ENCODE results near the gene CAMK2D. TPM values are rescaled to one million over a fixed set of nuclear protein-coding genes. Genes with fewer than 3 reads are reported as not detected.

Gene CAMK2D
- total and polyA plus RNA-seq, 7 donors: 41.2 to 183 (median 83.8) TPM

- no peaks in the 10 kb centered on the region for H3K27me3 ChIP-seq (ENCODE audit: insufficient read depth in 3 of 3, low read length in 2 of 3)
- no peak overlapping the region for H3K27ac ChIP-seq
- ATAC-seq (peak in 1 of 4 donors; percentile 40), DNase-seq (no peak)
- intact Hi-C loops (cut with DNase I): no loop called here
- TF ChIP-seq, protein P1, sequence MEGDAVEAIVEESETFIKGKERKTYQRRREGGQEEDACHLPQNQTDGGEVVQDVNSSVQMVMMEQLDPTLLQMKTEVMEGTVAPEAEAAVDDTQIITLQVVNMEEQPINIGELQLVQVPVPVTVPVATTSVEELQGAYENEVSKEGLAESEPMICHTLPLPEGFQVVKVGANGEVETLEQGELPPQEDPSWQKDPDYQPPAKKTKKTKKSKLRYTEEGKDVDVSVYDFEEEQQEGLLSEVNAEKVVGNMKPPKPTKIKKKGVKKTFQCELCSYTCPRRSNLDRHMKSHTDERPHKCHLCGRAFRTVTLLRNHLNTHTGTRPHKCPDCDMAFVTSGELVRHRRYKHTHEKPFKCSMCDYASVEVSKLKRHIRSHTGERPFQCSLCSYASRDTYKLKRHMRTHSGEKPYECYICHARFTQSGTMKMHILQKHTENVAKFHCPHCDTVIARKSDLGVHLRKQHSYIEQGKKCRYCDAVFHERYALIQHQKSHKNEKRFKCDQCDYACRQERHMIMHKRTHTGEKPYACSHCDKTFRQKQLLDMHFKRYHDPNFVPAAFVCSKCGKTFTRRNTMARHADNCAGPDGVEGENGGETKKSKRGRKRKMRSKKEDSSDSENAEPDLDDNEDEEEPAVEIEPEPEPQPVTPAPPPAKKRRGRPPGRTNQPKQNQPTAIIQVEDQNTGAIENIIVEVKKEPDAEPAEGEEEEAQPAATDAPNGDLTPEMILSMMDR (IDR thresholded peaks at IDR 0.05): no peak
- H3K4me1 ChIP-seq: peaks cover 15% of the 10 kb centered on the region
- no peak overlapping the region for H3K4me3 ChIP-seq
- 68 to 81% (median 80%) methylated on average over 2 of the region's 2 CpGs for WGBS, 3 donors
- no peaks in the 10 kb centered on the region for H3K9me3 ChIP-seq
- H3K36me3 ChIP-seq (ENCODE audit: insufficient read depth in 1 of 2, low read depth in 1 of 2): peaks cover 0 to 9% of the 10 kb centered on the region in 2 donors
Observed at GRCh38 chr4:113604955-113605354, 156.6 kb downstream of the CAMK2D start.

GRCh38 chr4:113603911-113604310 is 157.6 kb downstream of the CAMK2D start:
- intact Hi-C loops (cut with DNase I): no loop called here
- Histone ChIP-seq H3K36me3 (ENCODE audit: insufficient read depth in 1 of 2, low read depth in 1 of 2) (peaks cover 0 to 9% of the 10 kb centered on the region in 2 donors), H3K4me1 (peaks cover 21% of the 10 kb centered on the region), H3K9me3 (no peaks in the 10 kb centered on the region), H3K27me3 (ENCODE audit: insufficient read depth in 3 of 3, low read length in 2 of 3) (no peaks in the 10 kb centered on the region), H3K4me3 (no peak overlapping the region), H3K27ac (no peak overlapping the region)
- DNase-seq: no peak
- ATAC-seq: no peak
- TF ChIP-seq, protein P1 (IDR thresholded peaks at IDR 0.05): no peak
- 39 to 54% (median 50%) methylated on average over 1 of the region's 1 CpG for WGBS, 3 donors

GRCh38 chr4:113602646-113603228 is 158.8 kb downstream of the CAMK2D start:
- TF ChIP-seq, protein P1 (IDR thresholded peaks at IDR 0.05): no peak
- H3K27me3 ChIP-seq (ENCODE audit: insufficient read depth in 3 of 3, low read length in 2 of 3): no peaks in the 10 kb centered on the region
- peaks cover 21% of the 10 kb centered on the region for H3K4me1 ChIP-seq
- peak overlapping the region; percentile 3 for H3K27ac ChIP-seq
- H3K4me3 ChIP-seq: no peak overlapping the region
- H3K36me3 ChIP-seq (ENCODE audit: insufficient read depth in 1 of 2, low read depth in 1 of 2): peaks cover 0 to 2% of the 10 kb centered on the region in 2 donors
- no peaks in the 10 kb centered on the region for H3K9me3 ChIP-seq
- intact Hi-C loops (cut with DNase I): loop anchor here in 1 of 2 donors (1.0 kb wide), 1 partner anchor 42 kb away; no protein-coding TSS in a partner anchor
- ATAC-seq (no peak), DNase-seq (no peak)
- WGBS, 3 donors: 87 to 96% (median 88%) methylated on average over 8 of the region's 8 CpGs

DNA sequence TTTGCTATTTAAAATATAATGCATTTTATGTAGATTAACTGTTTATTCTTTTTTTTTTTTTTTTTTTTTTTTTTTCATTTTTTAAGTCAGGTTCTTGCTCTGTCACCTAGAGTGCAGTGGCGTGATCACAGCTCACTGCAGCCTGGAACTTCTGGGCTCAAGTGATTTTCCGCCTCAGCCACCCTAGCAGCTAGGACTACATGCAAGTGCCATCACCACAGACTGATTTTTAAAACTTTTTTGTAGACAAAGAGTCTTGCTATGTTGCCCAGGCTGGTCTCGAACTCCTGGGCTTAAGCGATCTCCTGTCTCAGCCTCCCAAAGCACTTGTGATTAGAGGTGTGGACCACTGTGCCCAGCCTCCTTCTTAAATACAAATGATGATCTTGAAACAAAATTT is 159.9 kb downstream of the CAMK2D start:
- intact Hi-C loops (cut with DNase I): loop anchor here in 1 of 2 donors (1.0 kb wide), 1 partner anchor 43 kb away; no protein-coding TSS in a partner anchor
- ATAC-seq: no peak
- TF ChIP-seq, protein P1 (IDR thresholded peaks at IDR 0.05): no peak
- H3K36me3 ChIP-seq (ENCODE audit: insufficient read depth in 1 of 2, low read depth in 1 of 2): no peaks in the 10 kb centered on the region
- DNase-seq: no peak
- H3K9me3 ChIP-seq: no peaks in the 10 kb centered on the region
- H3K27me3 ChIP-seq (ENCODE audit: insufficient read depth in 3 of 3, low read length in 2 of 3): no peaks in the 10 kb centered on the region
- H3K4me1 ChIP-seq: peaks cover 21% of the 10 kb centered on the region
- 84 to 99% (median 86%) methylated on average over 4 of the region's 4 CpGs for WGBS, 3 donors
- H3K4me3 ChIP-seq: no peak overlapping the region
- no peak overlapping the region for H3K27ac ChIP-seq

- DNase-seq (no peak), ATAC-seq (no peak)
- intact Hi-C loops (cut with DNase I): no loop called here
- H3K4me1 ChIP-seq: peaks cover 30% of the 10 kb centered on the region
- no peak overlapping the region for H3K27ac ChIP-seq
- 88 to 94% (median 92%) methylated on average over 6 of the region's 6 CpGs for WGBS, 3 donors
- TF ChIP-seq, protein P1 (IDR thresholded peaks at IDR 0.05): no peak
- no peak overlapping the region for H3K4me3 ChIP-seq
- no peaks in the 10 kb centered on the region for H3K9me3 ChIP-seq
- H3K27me3 ChIP-seq (ENCODE audit: insufficient read depth in 3 of 3, low read length in 2 of 3): no peaks in the 10 kb centered on the region
- no peaks in the 10 kb centered on the region for H3K36me3 ChIP-seq (ENCODE audit: insufficient read depth in 1 of 2, low read depth in 1 of 2)
Observed at GRCh38 chr4:113596396-113596795, 165.1 kb downstream of the CAMK2D start.

Data from psoas muscle (tissue), 8 donors.